HG02642 (cell line): ENCODE data around the gene RASIP1.
"Not testable (repeated sequence)": the region's sequence is repeated elsewhere in the genome, so short reads cannot be mapped to it uniquely, and the experiment has no call there.

Source experiments
- ATAC-seq: cut with Tn5 transposase; IDR thresholded peaks from one replicate; pipeline ENCODE4 v1.9.1; 2021; ENCODE audit warnings: mild to moderate bottlenecking; ENCODE audit not compliant: unreplicated experiment, poor library complexity

The RASIP1 gene

GRCh38 chr19:48735031-48735615 is 5.3 kb downstream of the RASIP1 start:
- no peak for ATAC-seq

GRCh38 chr19:48734625-48735024 is 5.8 kb downstream of the RASIP1 start:
- no peak for ATAC-seq

- no peak for ATAC-seq
Observed at GRCh38 chr19:48731452-48731851, 9.0 kb downstream of the RASIP1 start.

GRCh38 chr19:48728911-48729664 is 11.3 kb downstream of the RASIP1 start:
- ATAC-seq = no peak

- no peak for ATAC-seq
Observed at GRCh38 chr19:48726556-48726955, 13.9 kb downstream of the RASIP1 start.

GRCh38 chr19:48724796-48725753 is 15.3 kb downstream of the RASIP1 start:
- ATAC-seq = no peak

GRCh38 chr19:48722196-48722708 is 18.2 kb downstream of the RASIP1 start:
- no peak for ATAC-seq

GRCh38 chr19:48720613-48721296 is 19.7 kb downstream of the RASIP1 start:
- peak; percentile 82 for ATAC-seq

- ATAC-seq = no peak
Observed at GRCh38 chr19:48720251-48720612, 20.2 kb downstream of the RASIP1 start.

GRCh38 chr19:48719263-48720171 is 20.9 kb downstream of the RASIP1 start, which contains the start of gene MAMSTR:
TSS of gene MAMSTR (minus strand) at chr19:48719725. CDS start at chr19:48719031, 694 bp downstream.
- no peak for ATAC-seq

- no peak for ATAC-seq
Observed at GRCh38 chr19:48718711-48719231, 21.6 kb downstream of the RASIP1 start.

- not testable (repeated sequence) for ATAC-seq
Observed at GRCh38 chr19:48718106-48718505, 22.3 kb downstream of the RASIP1 start.

GRCh38 chr19:48716562-48717291 is 23.7 kb downstream of the RASIP1 start:
- ATAC-seq = no peak

GRCh38 chr19:48715681-48716171 is 24.7 kb downstream of the RASIP1 start:
- ATAC-seq = no peak

GRCh38 chr19:48714759-48715675 is 25.4 kb downstream of the RASIP1 start:
- no peak for ATAC-seq

GRCh38 chr19:48713864-48714755 is 26.3 kb downstream of the RASIP1 start:
- peak; percentile 89 for ATAC-seq
